ENCODE data around the gene ADAMTS1. TPM values are rescaled to one million over a fixed set of nuclear protein-coding genes. Genes with fewer than 3 reads are reported as not detected.

ADAMTS1 gene
- total and polyA plus RNA-seq, 2 donors from 2014 or later: 16.0 to 343 TPM

- Histone ChIP-seq H3K27me3 (ENCODE audit: control insufficient read depth, insufficient read depth, low read length) (no peaks in the 10 kb centered on the region), H3K9ac (ENCODE audit: low read length in 3 of 3) (no peak overlapping the region), H3K4me1 (ENCODE audit: control insufficient read depth in 2 of 3, insufficient read depth in 2 of 3, low read depth in 1 of 3, low read length in 3 of 3) (peaks cover 0 to 3% (median 2%) of the 10 kb centered on the region in 3 donors), H3K4me3 (ENCODE audit: low read length in 3 of 3) (no peak overlapping the region), H3K36me3 (ENCODE audit: control insufficient read depth in 2 of 3, insufficient read depth in 3 of 3, low read length in 3 of 3) (no peaks in the 10 kb centered on the region), H3K9me3 (ENCODE audit: control insufficient read depth in 2 of 3, insufficient read depth in 1 of 3, low read length in 3 of 3) (no peaks in the 10 kb centered on the region), H3K27ac (ENCODE audit: low read depth in 2 of 2, low read length in 2 of 2) (no peak overlapping the region)
- TF ChIP-seq CTCF (IDR thresholded peaks at IDR 0.05; ENCODE audit: borderline replicate concordance, extremely low read depth, insufficient read depth): no peak
- no peak for DNase-seq
- FAIRE-seq: no peak
- intact Hi-C loops (cut with DNase I): loop anchor here (5.0 to 10.0 kb wide), 2 partner anchors 851 to 953 kb away; no protein-coding TSS in a partner anchor
These were observed 6.1 kb upstream of the ADAMTS1 start for GRCh38 chr21:26851109-26851944.

GRCh38 chr21:26850116-26850643, 5.0 kb upstream of the ADAMTS1 start:
- Histone ChIP-seq H3K27ac (ENCODE audit: low read depth in 2 of 2, low read length in 2 of 2) (no peak overlapping the region), H3K9me3 (ENCODE audit: control insufficient read depth in 2 of 3, insufficient read depth in 1 of 3, low read length in 3 of 3) (no peaks in the 10 kb centered on the region), H3K4me3 (ENCODE audit: low read length in 3 of 3) (peak overlapping the region in 1 of 3 donors; percentile 20), H3K4me1 (ENCODE audit: control insufficient read depth in 2 of 3, insufficient read depth in 2 of 3, low read depth in 1 of 3, low read length in 3 of 3) (peaks cover 0 to 3% (median 2%) of the 10 kb centered on the region in 3 donors), H3K36me3 (ENCODE audit: control insufficient read depth in 2 of 3, insufficient read depth in 3 of 3, low read length in 3 of 3) (no peaks in the 10 kb centered on the region), H3K9ac (ENCODE audit: low read length in 3 of 3) (no peak overlapping the region), H3K27me3 (ENCODE audit: control insufficient read depth, insufficient read depth, low read length) (no peaks in the 10 kb centered on the region)
- peak in 2 of 5 donors; percentile 72 to 85 for DNase-seq
- no peak for FAIRE-seq
- intact Hi-C loops (cut with DNase I): loop anchor here (5.0 to 10.0 kb wide), 2 partner anchors 852 to 955 kb away; no protein-coding TSS in a partner anchor
- peak; percentile 29 for TF ChIP-seq CTCF (IDR thresholded peaks at IDR 0.05; ENCODE audit: borderline replicate concordance, extremely low read depth, insufficient read depth)

GRCh38 chr21:26849428-26850115, 4.4 kb upstream of the ADAMTS1 start:
- intact Hi-C loops (cut with DNase I): loop anchor here (5.0 to 10.0 kb wide), 3 partner anchors 853 to 1895 kb away; no protein-coding TSS in a partner anchor
- H3K36me3 ChIP-seq (ENCODE audit: control insufficient read depth in 2 of 3, insufficient read depth in 3 of 3, low read length in 3 of 3): no peaks in the 10 kb centered on the region

More at GRCh38 chr21:26849428-26850115, 4.4 kb upstream of the ADAMTS1 start:
- DNase-seq (peak in 2 of 5 donors; percentile 82 to 92), FAIRE-seq (peak; percentile 99)
- Histone ChIP-seq H3K27ac (ENCODE audit: low read depth in 2 of 2, low read length in 2 of 2) (no peak overlapping the region), H3K4me1 (ENCODE audit: control insufficient read depth in 2 of 3, insufficient read depth in 2 of 3, low read depth in 1 of 3, low read length in 3 of 3) (peaks cover 0 to 3% (median 2%) of the 10 kb centered on the region in 3 donors), H3K4me3 (ENCODE audit: low read length in 3 of 3) (peak overlapping the region in 1 of 3 donors; percentile 20), H3K27me3 (ENCODE audit: control insufficient read depth, insufficient read depth, low read length) (no peaks in the 10 kb centered on the region), H3K9me3 (ENCODE audit: control insufficient read depth in 2 of 3, insufficient read depth in 1 of 3, low read length in 3 of 3) (no peaks in the 10 kb centered on the region), H3K9ac (ENCODE audit: low read length in 3 of 3) (no peak overlapping the region)
- TF ChIP-seq CTCF (IDR thresholded peaks at IDR 0.05; ENCODE audit: borderline replicate concordance, extremely low read depth, insufficient read depth): peak; percentile 68

Measured in kidney (tissue), 14 donors.